ENCODE data around the gene ORM1.

ORM1 gene

GRCh38 chr9:114366334-114367128 is 43.6 kb downstream of the ORM1 start:
- DNase-seq (ENCODE audit: low read depth): peak; percentile 60
- TF ChIP-seq CTCF (IDR thresholded peaks at IDR 0.05; ENCODE audit: low read depth, low read length, missing control alignments): no peak
- H3K4me3 ChIP-seq (ENCODE audit: low read depth, low read length): no peak overlapping the region

GRCh38 chr9:114367366-114367765 is 44.5 kb downstream of the ORM1 start:
- no peak for TF ChIP-seq CTCF (IDR thresholded peaks at IDR 0.05; ENCODE audit: low read depth, low read length, missing control alignments)
- no peak for DNase-seq (ENCODE audit: low read depth)
- no peak overlapping the region for H3K4me3 ChIP-seq (ENCODE audit: low read depth, low read length)

- no peak overlapping the region for H3K4me3 ChIP-seq (ENCODE audit: low read depth, low read length)
- no peak for TF ChIP-seq CTCF (IDR thresholded peaks at IDR 0.05; ENCODE audit: low read depth, low read length, missing control alignments)
- DNase-seq (ENCODE audit: low read depth): no peak
These were observed 45.1 kb downstream of the ORM1 start for GRCh38 chr9:114367772-114368569.

- no peak for DNase-seq (ENCODE audit: low read depth)
- TF ChIP-seq CTCF (IDR thresholded peaks at IDR 0.05; ENCODE audit: low read depth, low read length, missing control alignments): no peak
- no peak overlapping the region for H3K4me3 ChIP-seq (ENCODE audit: low read depth, low read length)
These were observed 46.6 kb downstream of the ORM1 start for GRCh38 chr9:114369216-114370130.

GRCh38 chr9:114370251-114370967 is 47.5 kb downstream of the ORM1 start:
- DNase-seq (ENCODE audit: low read depth): no peak
- TF ChIP-seq CTCF (IDR thresholded peaks at IDR 0.05; ENCODE audit: low read depth, low read length, missing control alignments): no peak
- H3K4me3 ChIP-seq (ENCODE audit: low read depth, low read length): no peak overlapping the region

GRCh38 chr9:114370968-114371320 is 48.0 kb downstream of the ORM1 start:
- no peak for TF ChIP-seq CTCF (IDR thresholded peaks at IDR 0.05; ENCODE audit: low read depth, low read length, missing control alignments)

More at GRCh38 chr9:114370968-114371320, 48.0 kb downstream of the ORM1 start:
- H3K4me3 ChIP-seq (ENCODE audit: low read depth, low read length): no peak overlapping the region
- DNase-seq (ENCODE audit: low read depth): no peak

Data from GM12864 (cell line).